HG03520 (cell line): ENCODE results near the gene POU3F2.

ENCODE experiments used
- ATAC-seq: cut with Tn5 transposase; IDR thresholded peaks from one replicate; pipeline ENCODE4 v1.9.1; 2021; ENCODE audit warnings: mild to moderate bottlenecking, moderate library complexity; ENCODE audit not compliant: unreplicated experiment

The POU3F2 gene

GRCh38 chr6:98830146-98830545 is 4.2 kb upstream of the POU3F2 start:
- ATAC-seq = no peak

GRCh38 chr6:98831057-98831958 is 3.1 kb upstream of the POU3F2 start:
- ATAC-seq = no peak

GRCh38 chr6:98831959-98832283 is 2.5 kb upstream of the POU3F2 start:
- no peak for ATAC-seq

GRCh38 chr6:98832284-98833056 is 1.9 kb upstream of the POU3F2 start:
- ATAC-seq = no peak

- ATAC-seq = no peak
Measured at GRCh38 chr6:98833057-98833306, 1.4 kb upstream of the POU3F2 start.

- ATAC-seq = no peak
Measured at GRCh38 chr6:98833307-98834059, 891 bp upstream of the POU3F2 start.

GRCh38 chr6:98835149-98836024 is 1.0 kb downstream of the POU3F2 start:
- no peak for ATAC-seq

GRCh38 chr6:98836025-98836961 is 1.9 kb downstream of the POU3F2 start:
- ATAC-seq = no peak

- ATAC-seq = no peak
Measured at GRCh38 chr6:98836962-98837944, 2.9 kb downstream of the POU3F2 start.

GRCh38 chr6:98838032-98838431 is 3.7 kb downstream of the POU3F2 start:
- no peak for ATAC-seq

- no peak for ATAC-seq
Measured at GRCh38 chr6:98838975-98839374, 4.6 kb downstream of the POU3F2 start.

- no peak for ATAC-seq
Measured at GRCh38 chr6:98839781-98840361, 5.5 kb downstream of the POU3F2 start.

- ATAC-seq = no peak
Measured at GRCh38 chr6:98840385-98840784, 6.0 kb downstream of the POU3F2 start.

- no peak for ATAC-seq
Measured at GRCh38 chr6:98840996-98841513, 6.7 kb downstream of the POU3F2 start.

- no peak for ATAC-seq
Measured at GRCh38 chr6:98841621-98842341, 7.4 kb downstream of the POU3F2 start.

GRCh38 chr6:98842342-98843180 is 8.2 kb downstream of the POU3F2 start:
- no peak for ATAC-seq
